Measurements from ENCODE around the gene UGT1A5.

Gene UGT1A5

DNA sequence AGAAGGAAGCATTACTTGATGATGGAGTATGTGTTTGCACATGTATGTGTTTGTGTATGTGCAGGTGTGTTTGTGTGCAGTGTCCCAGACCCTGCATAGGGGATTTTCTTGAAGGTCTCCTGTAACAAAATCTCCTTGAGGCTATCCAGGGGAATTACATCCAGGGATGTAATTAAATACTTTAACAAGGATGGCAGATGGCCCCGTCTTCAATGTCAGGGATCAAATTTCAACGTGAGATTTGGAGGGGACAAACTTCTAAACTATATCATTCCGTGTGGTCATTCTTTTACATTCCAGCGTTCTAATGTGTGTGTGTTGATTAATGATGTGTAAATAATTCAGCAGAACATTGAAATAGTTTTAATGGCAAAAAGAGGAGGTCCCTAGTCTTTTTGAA, 37.7 kb upstream of the UGT1A5 start:
- no peak for TF ChIP-seq TCF12 (IDR thresholded peaks at IDR 0.05; ENCODE audit: low read depth)
- TF ChIP-seq, protein P1, sequence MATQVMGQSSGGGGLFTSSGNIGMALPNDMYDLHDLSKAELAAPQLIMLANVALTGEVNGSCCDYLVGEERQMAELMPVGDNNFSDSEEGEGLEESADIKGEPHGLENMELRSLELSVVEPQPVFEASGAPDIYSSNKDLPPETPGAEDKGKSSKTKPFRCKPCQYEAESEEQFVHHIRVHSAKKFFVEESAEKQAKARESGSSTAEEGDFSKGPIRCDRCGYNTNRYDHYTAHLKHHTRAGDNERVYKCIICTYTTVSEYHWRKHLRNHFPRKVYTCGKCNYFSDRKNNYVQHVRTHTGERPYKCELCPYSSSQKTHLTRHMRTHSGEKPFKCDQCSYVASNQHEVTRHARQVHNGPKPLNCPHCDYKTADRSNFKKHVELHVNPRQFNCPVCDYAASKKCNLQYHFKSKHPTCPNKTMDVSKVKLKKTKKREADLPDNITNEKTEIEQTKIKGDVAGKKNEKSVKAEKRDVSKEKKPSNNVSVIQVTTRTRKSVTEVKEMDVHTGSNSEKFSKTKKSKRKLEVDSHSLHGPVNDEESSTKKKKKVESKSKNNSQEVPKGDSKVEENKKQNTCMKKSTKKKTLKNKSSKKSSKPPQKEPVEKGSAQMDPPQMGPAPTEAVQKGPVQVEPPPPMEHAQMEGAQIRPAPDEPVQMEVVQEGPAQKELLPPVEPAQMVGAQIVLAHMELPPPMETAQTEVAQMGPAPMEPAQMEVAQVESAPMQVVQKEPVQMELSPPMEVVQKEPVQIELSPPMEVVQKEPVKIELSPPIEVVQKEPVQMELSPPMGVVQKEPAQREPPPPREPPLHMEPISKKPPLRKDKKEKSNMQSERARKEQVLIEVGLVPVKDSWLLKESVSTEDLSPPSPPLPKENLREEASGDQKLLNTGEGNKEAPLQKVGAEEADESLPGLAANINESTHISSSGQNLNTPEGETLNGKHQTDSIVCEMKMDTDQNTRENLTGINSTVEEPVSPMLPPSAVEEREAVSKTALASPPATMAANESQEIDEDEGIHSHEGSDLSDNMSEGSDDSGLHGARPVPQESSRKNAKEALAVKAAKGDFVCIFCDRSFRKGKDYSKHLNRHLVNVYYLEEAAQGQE (IDR thresholded peaks at IDR 0.05; ENCODE audit: low read depth), result no peak
- no peak for TF ChIP-seq EP300 (IDR thresholded peaks at IDR 0.05; ENCODE audit: borderline replicate concordance)

GRCh38 chr2:233676046-233676445, 36.7 kb upstream of the UGT1A5 start:
- no peak for TF ChIP-seq CEBPB (IDR thresholded peaks at IDR 0.05)

GRCh38 chr2:233679196-233679595, 33.5 kb upstream of the UGT1A5 start:
- TF ChIP-seq TEAD4 (IDR thresholded peaks at IDR 0.05), result no peak

- no peak for TF ChIP-seq RAD21 (IDR thresholded peaks at IDR 0.05; ENCODE audit: low read depth)
- TF ChIP-seq, protein P1 (IDR thresholded peaks at IDR 0.05; ENCODE audit: low read depth), result no peak
- no peak for TF ChIP-seq ZBTB7A (IDR thresholded peaks at IDR 0.05; ENCODE audit: low read depth)
- no peak for TF ChIP-seq NFIC (IDR thresholded peaks at IDR 0.05)
- no peak for TF ChIP-seq EGR1 (IDR thresholded peaks at IDR 0.05)
- no peak for TF ChIP-seq EP300 (IDR thresholded peaks at IDR 0.05; ENCODE audit: borderline replicate concordance)
- no peak for TF ChIP-seq TCF12 (IDR thresholded peaks at IDR 0.05; ENCODE audit: low read depth)
- no peak for TF ChIP-seq TAF1 (IDR thresholded peaks at IDR 0.05; ENCODE audit: low read depth)
- TF ChIP-seq, protein P2, sequence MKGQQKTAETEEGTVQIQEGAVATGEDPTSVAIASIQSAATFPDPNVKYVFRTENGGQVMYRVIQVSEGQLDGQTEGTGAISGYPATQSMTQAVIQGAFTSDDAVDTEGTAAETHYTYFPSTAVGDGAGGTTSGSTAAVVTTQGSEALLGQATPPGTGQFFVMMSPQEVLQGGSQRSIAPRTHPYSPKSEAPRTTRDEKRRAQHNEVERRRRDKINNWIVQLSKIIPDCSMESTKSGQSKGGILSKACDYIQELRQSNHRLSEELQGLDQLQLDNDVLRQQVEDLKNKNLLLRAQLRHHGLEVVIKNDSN (IDR thresholded peaks at IDR 0.05), result no peak
- no peak for TF ChIP-seq FOXM1 (IDR thresholded peaks at IDR 0.05; ENCODE audit: borderline replicate concordance, low read depth)
- TF ChIP-seq YY1 (IDR thresholded peaks at IDR 0.05; ENCODE audit: low read depth), result no peak
- TF ChIP-seq CREB1 (IDR thresholded peaks at IDR 0.05; ENCODE audit: low read depth), result no peak
- TF ChIP-seq TEAD4 (IDR thresholded peaks at IDR 0.05), result no peak
- TF ChIP-seq CEBPB (IDR thresholded peaks at IDR 0.05), result no peak
- TF ChIP-seq, protein P3, sequence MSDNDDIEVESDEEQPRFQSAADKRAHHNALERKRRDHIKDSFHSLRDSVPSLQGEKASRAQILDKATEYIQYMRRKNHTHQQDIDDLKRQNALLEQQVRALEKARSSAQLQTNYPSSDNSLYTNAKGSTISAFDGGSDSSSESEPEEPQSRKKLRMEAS (IDR thresholded peaks at IDR 0.05), result no peak
Measured at GRCh38 chr2:233680361-233681045, 32.2 kb upstream of the UGT1A5 start.

- TF ChIP-seq TAF1 (IDR thresholded peaks at IDR 0.05; ENCODE audit: low read depth), result no peak
- no peak for TF ChIP-seq FOXM1 (IDR thresholded peaks at IDR 0.05; ENCODE audit: borderline replicate concordance, low read depth)
- no peak for TF ChIP-seq YY1 (IDR thresholded peaks at IDR 0.05; ENCODE audit: low read depth)
- no peak for TF ChIP-seq CEBPB (IDR thresholded peaks at IDR 0.05)
- no peak for TF ChIP-seq NFIC (IDR thresholded peaks at IDR 0.05)
- no peak for TF ChIP-seq TEAD4 (IDR thresholded peaks at IDR 0.05)
- TF ChIP-seq TCF12 (IDR thresholded peaks at IDR 0.05; ENCODE audit: low read depth), result no peak
- TF ChIP-seq EP300 (IDR thresholded peaks at IDR 0.05; ENCODE audit: borderline replicate concordance), result no peak
- TF ChIP-seq, protein P2 (IDR thresholded peaks at IDR 0.05), result no peak
- TF ChIP-seq, protein P3 (IDR thresholded peaks at IDR 0.05), result no peak
- no peak for TF ChIP-seq EGR1 (IDR thresholded peaks at IDR 0.05)
- TF ChIP-seq CREB1 (IDR thresholded peaks at IDR 0.05; ENCODE audit: low read depth), result no peak
- TF ChIP-seq, protein P1 (IDR thresholded peaks at IDR 0.05; ENCODE audit: low read depth), result no peak
- no peak for TF ChIP-seq ZBTB7A (IDR thresholded peaks at IDR 0.05; ENCODE audit: low read depth)
- TF ChIP-seq RAD21 (IDR thresholded peaks at IDR 0.05; ENCODE audit: low read depth), result no peak
Measured at GRCh38 chr2:233681521-233682099, 31.1 kb upstream of the UGT1A5 start, which contains the start of gene UGT1A7. UGT1A7 (plus strand) TSS chr2:233681901; CDS start chr2:233681938, 37 bp downstream.

Measured in Ishikawa (cell line).